ENCODE data around the gene MRPS17. TPM values are rescaled to one million over a fixed set of nuclear protein-coding genes. Genes with fewer than 3 reads are reported as not detected.

Gene MRPS17
- polyA plus RNA-seq, 1 donor = 10.7 TPM

- no peak for DNase-seq
Observed at GRCh38 chr7:55973747-55974250, 22.1 kb downstream of the MRPS17 start.

GRCh38 chr7:55975988-55976633 is 24.4 kb downstream of the MRPS17 start:
- no peak for DNase-seq

- DNase-seq = no peak
Observed at GRCh38 chr7:55977831-55978230, 26.2 kb downstream of the MRPS17 start.

GRCh38 chr7:55980266-55980665 is 28.6 kb downstream of the MRPS17 start:
- no peak for DNase-seq

GRCh38 chr7:55983537-55983936 is 31.9 kb downstream of the MRPS17 start:
- no peak for DNase-seq

- DNase-seq = no peak
Observed at GRCh38 chr7:55992346-55992745, 40.7 kb downstream of the MRPS17 start.

- no peak for DNase-seq
Observed at GRCh38 chr7:55996856-55997500, 45.3 kb downstream of the MRPS17 start.

- DNase-seq = no peak
Observed at GRCh38 chr7:56003749-56004148, 52.1 kb downstream of the MRPS17 start.

Other genes with a start within 250 kb of the MRPS17 start
- gene SEPTIN14, start 89.1 kb upstream of the MRPS17 start, polyA plus RNA-seq (ENCODE audit: insufficient read length) = 0.19 TPM
- gene ZNF713, start 64.4 kb upstream of the MRPS17 start, polyA plus RNA-seq (ENCODE audit: insufficient read length) = 9.5 TPM
- gene NIPSNAP2, start 12.7 kb downstream of the MRPS17 start, polyA plus RNA-seq (ENCODE audit: insufficient read length) = 90.7 TPM
- 16.2 TPM for gene PSPH, start 99.6 kb downstream of the MRPS17 start, polyA plus RNA-seq (ENCODE audit: insufficient read length)
- gene CCT6A, start 99.9 kb downstream of the MRPS17 start, polyA plus RNA-seq (ENCODE audit: insufficient read length) = 130 TPM
- gene SUMF2, start 112.4 kb downstream of the MRPS17 start, polyA plus RNA-seq (ENCODE audit: insufficient read length) = 60.2 TPM
- gene PHKG1, start 141.1 kb downstream of the MRPS17 start, polyA plus RNA-seq (ENCODE audit: insufficient read length) = 55.4 TPM
- 238 TPM for gene CHCHD2, start 154.6 kb downstream of the MRPS17 start, polyA plus RNA-seq (ENCODE audit: insufficient read length)
- gene NUPR2, start 164.5 kb downstream of the MRPS17 start, polyA plus RNA-seq (ENCODE audit: insufficient read length) = not detected

Measured in hindlimb muscle (tissue), 1 donor.